Endothelial cell of umbilical vein (primary cell): ENCODE data around the gene CARD9. TPM values are rescaled to one million over a fixed set of nuclear protein-coding genes. Genes with fewer than 3 reads are reported as not detected.

Experiments
- BruUV-seq: library from RNA; stranded (reverse); fragments of 400-500 nt; replicated peaks from 2 replicates; lab custom pipeline; 2021; lab: Mats Ljungman, UMichigan
- CTCF ChIA-PET: fragments of 300-600, 350-600 bp; sonication (Branson Sonifier 250); formaldehyde crosslinking; loops from one replicate; lab custom pipeline; 2021; ENCODE audit warnings: antibody characterized with exemption, inconsistent platforms; lab: Charles Lee
- POLR2A ChIA-PET: fragments of 300-600, 350-600 bp; sonication (Branson Sonifier 250); formaldehyde crosslinking; loops from one replicate; lab custom pipeline; 2021; ENCODE audit warnings: antibody characterized with exemption, inconsistent platforms; lab: Charles Lee
- DNase-seq: peaks from one replicate; pipeline ENCODE4 v3.0.0-alpha.2; 2011; ENCODE audit warnings: low read depth, low spot score
- FAIRE-seq: peaks from 2 replicates; lab custom pipeline; 2011; peaks lifted over from hg19 to GRCh38; lab: Jason Lieb, UNC
- H2AFZ ChIP-seq: 2 replicates; pipeline ENCODE4 v1.6.0; 2012; ENCODE audit warnings: low read depth, low read length, control low read depth, inconsistent platforms
- H3K27ac ChIP-seq: 2 replicates; pipeline ENCODE4 v1.5.1; 2011; ENCODE audit warnings: low read depth, mild to moderate bottlenecking, control low read depth, low read length, moderate library complexity; ENCODE audit not compliant: insufficient read depth
- H3K27me3 ChIP-seq, 2 experiments: 2 replicates each; pipeline versions ENCODE4 v1.6.0 to v1.6.1; 2011; ENCODE audit warnings: low read length in 2 of 2, mixed read lengths in 1 of 2; ENCODE audit not compliant: control insufficient read depth in 2 of 2, insufficient read depth in 2 of 2
- H3K36me3 ChIP-seq, 2 experiments: 2 replicates in 1 of 2; 3 replicates in 1 of 2; pipeline ENCODE4 v1.5.1; 2011; ENCODE audit warnings: low read length in 2 of 2, mild to moderate bottlenecking in 1 of 2, moderate library complexity in 1 of 2; ENCODE audit not compliant: control insufficient read depth in 2 of 2, insufficient read depth in 2 of 2; ENCODE audit errors: extremely low read depth in 1 of 2
- H3K4me1 ChIP-seq: 3 replicates; pipeline ENCODE4 v1.5.1; 2011; ENCODE audit warnings: mild to moderate bottlenecking, low read length; ENCODE audit not compliant: control insufficient read depth, insufficient read depth; ENCODE audit errors: extremely low read depth
- H3K4me2 ChIP-seq: 2 replicates; pipeline ENCODE4 v1.6.1; 2011; ENCODE audit warnings: low read length, control low read depth, mixed read lengths; ENCODE audit not compliant: insufficient read depth
- H3K4me3 ChIP-seq, 3 experiments: fragments of 200-600 bp in 1 of 3; sonication (generic), shearing (Covaris generic) in 1 of 3; replicated peaks in 1 of 3; 2 replicates each; pipeline ENCODE4 v1.5.1; 2011 to 2016; ENCODE audit warnings: control low read depth in 3 of 3, low read length in 3 of 3, mild to moderate bottlenecking in 2 of 3, inconsistent platforms in 1 of 3, low read depth in 1 of 3, moderate library complexity in 1 of 3; ENCODE audit not compliant: insufficient read depth in 1 of 3
- H3K79me2 ChIP-seq: 2 replicates; pipeline ENCODE4 v1.6.0; 2012; ENCODE audit warnings: low read length, inconsistent platforms; ENCODE audit not compliant: control insufficient read depth, insufficient read depth
- H3K9ac ChIP-seq: replicated peaks from 2 replicates; pipeline ENCODE3; 2011; ENCODE audit warnings: low read length, control low read depth; ENCODE audit not compliant: insufficient read depth; ENCODE audit errors: extremely low read depth
- H3K9me1 ChIP-seq: replicated peaks from 3 replicates; pipeline ENCODE4 v1.6.0; 2011; ENCODE audit warnings: mild to moderate bottlenecking, low read length; ENCODE audit not compliant: control insufficient read depth, insufficient read depth; ENCODE audit errors: extremely low read depth
- H3K9me3 ChIP-seq: replicated peaks from 2 replicates; pipeline ENCODE4 v1.5.1; 2012; ENCODE audit warnings: low read length, inconsistent platforms; ENCODE audit not compliant: control insufficient read depth, insufficient read depth
- H4K20me1 ChIP-seq: replicated peaks from 2 replicates; pipeline ENCODE3; 2011; ENCODE audit warnings: mild to moderate bottlenecking, low read length; ENCODE audit not compliant: control insufficient read depth, insufficient read depth; ENCODE audit errors: extremely low read depth
- CTCF ChIP-seq, 2 donors: IDR thresholded peaks; 1 replicate in 1 of 2; 2 replicates in 1 of 2; pipeline ENCODE4 v1.5.1; 2011; ENCODE audit warnings: low read length in 2 of 2, mild to moderate bottlenecking in 2 of 2, moderate library complexity in 2 of 2, control low read depth in 1 of 2, inconsistent platforms in 1 of 2, low read depth in 1 of 2; ENCODE audit not compliant: insufficient read depth in 1 of 2; ENCODE audit errors: extremely low read depth in 1 of 2
- EZH2 ChIP-seq: IDR thresholded peaks from 2 replicates; pipeline ENCODE4 v1.6.1; 2012; ENCODE audit warnings: borderline replicate concordance, low read depth, mild to moderate bottlenecking, moderate library complexity, low read length, inconsistent platforms; ENCODE audit not compliant: severe bottlenecking
- FOS ChIP-seq: IDR thresholded peaks from 2 replicates; pipeline ENCODE4 v1.6.1; 2011; ENCODE audit warnings: mild to moderate bottlenecking, low read length, moderate library complexity, borderline replicate concordance; ENCODE audit not compliant: insufficient read depth
- GATA2 ChIP-seq: IDR thresholded peaks from 2 replicates; pipeline ENCODE4 v1.7.0; 2011; ENCODE audit warnings: low read depth, mild to moderate bottlenecking, moderate library complexity, mixed read lengths, low read length; ENCODE audit not compliant: insufficient read length, insufficient read depth
- JUN ChIP-seq: IDR thresholded peaks from 2 replicates; pipeline ENCODE4 v1.6.1; 2011; ENCODE audit warnings: borderline replicate concordance, low read depth; ENCODE audit not compliant: insufficient read length, insufficient read depth
- MAX ChIP-seq: IDR thresholded peaks from 2 replicates; pipeline ENCODE4 v1.6.1; 2011; ENCODE audit not compliant: insufficient read depth, insufficient read length
- MYC ChIP-seq: IDR thresholded peaks from one replicate; pipeline ENCODE4 v1.6.1; 2011; ENCODE audit warnings: mild to moderate bottlenecking, low read depth, low read length
- POLR2A ChIP-seq: IDR thresholded peaks from 2 replicates; pipeline ENCODE4 v1.6.1; 2012; ENCODE audit warnings: low read depth, mild to moderate bottlenecking, control low read depth, low read length
- POLR2AphosphoS5 ChIP-seq: IDR thresholded peaks from 2 replicates; pipeline ENCODE4 v1.6.1; 2012; ENCODE audit warnings: low read depth, mild to moderate bottlenecking, control low read depth, low read length, moderate library complexity; ENCODE audit not compliant: insufficient read depth
- dilution Hi-C: fragments of 300-500 bp; cut with MboI; formaldehyde crosslinking; loops from one replicate; pipeline ENCODE4 v1.15.0; 2019; ENCODE audit warnings: low sequenced_read_pairs; ENCODE audit not compliant: extremely low pct_ligation_motif_present
- intact Hi-C: fragments of 100-400 bp; cut with micrococcal nuclease; formaldehyde crosslinking; loops from one replicate; pipeline ENCODE4 v1.10.0; 2022
- polyA plus RNA-seq, 4 experiments: library from polyadenylated mRNA; depleted of rRNA in 3 of 4; stranded (reverse) in 3 of 4; unstranded in 1 of 4; fragments of >200 nt; gene quantifications; 2 replicates each; pipeline versions ENCODE4 v1.2.1 to v1.2.3, GENCODE V29; 2011 to 2012; ENCODE audit warnings: missing spikeins in 1 of 4
- total RNA-seq: library from RNA; stranded (reverse); gene quantifications from 2 replicates; pipeline ENCODE4 v1.2.3, GENCODE V29; 2021

The CARD9 gene
- total and polyA plus RNA-seq, 2 donors (not counting 3 experiments of a cell fraction or from before 2014, with no cell fraction given) = 0.22 to 0.71 TPM

- Histone ChIP-seq H3K4me3 (no peak overlapping the region), H3K36me3 (peaks cover 0 to 17% of the 10 kb centered on the region in 2 experiments), H3K4me1 (peaks cover 10% of the 10 kb centered on the region), H4K20me1 (no peaks in the 10 kb centered on the region), H3K9me3 (no peaks in the 10 kb centered on the region), H3K27me3 (no peaks in the 10 kb centered on the region), H3K4me2 (no peak overlapping the region), H3K9me1 (no peaks in the 10 kb centered on the region), H3K9ac (no peak overlapping the region), H3K27ac (no peak overlapping the region), H2AFZ (no peak overlapping the region), H3K79me2 (peaks cover 40% of the 10 kb centered on the region)
- no peak for DNase-seq
- intact Hi-C loops = no loop called here
- FAIRE-seq = no peak
- POLR2A ChIA-PET = interaction anchor here (0.6 kb wide), 1 partner anchor 621 kb away, joined by 4 read pairs; no protein-coding TSS in a partner anchor
- no TSS peak for BruUV-seq
- no peak for TF ChIP-seq MAX
- no peak for TF ChIP-seq EZH2
- no peak for TF ChIP-seq JUN
- no peak for TF ChIP-seq POLR2AphosphoS5
- TF ChIP-seq POLR2A = no peak
- TF ChIP-seq GATA2 = no peak
- CTCF ChIA-PET = no interaction called here
- dilution Hi-C loops = no loop called here
Observed at GRCh38 chr9:136331556-136332481, 41.6 kb downstream of the CARD9 start.

- BruUV-seq = no TSS peak
Observed at GRCh38 chr9:136331030-136331429, 42.4 kb downstream of the CARD9 start.

More at GRCh38 chr9:136331030-136331429, 42.4 kb downstream of the CARD9 start:
- Histone ChIP-seq H3K36me3 (peaks cover 0 to 10% of the 10 kb centered on the region in 2 experiments), H3K4me2 (no peak overlapping the region), H3K27ac (no peak overlapping the region), H3K9me1 (no peaks in the 10 kb centered on the region), H3K9me3 (no peaks in the 10 kb centered on the region), H3K4me1 (peaks cover 18% of the 10 kb centered on the region), H3K27me3 (no peaks in the 10 kb centered on the region), H3K4me3 (no peak overlapping the region), H3K79me2 (peaks cover 40% of the 10 kb centered on the region), H3K9ac (no peak overlapping the region), H2AFZ (no peak overlapping the region), H4K20me1 (no peaks in the 10 kb centered on the region)
- intact Hi-C loops = no loop called here
- TF ChIP-seq GATA2 (no peak), MAX (no peak), JUN (no peak), CTCF (IDR thresholded peaks at IDR 0.05; ENCODE audit: extremely low read depth in 1 of 2, insufficient read depth in 1 of 2, low read depth in 1 of 2, low read length in 2 of 2) (no peak), POLR2A (no peak), EZH2 (no peak), POLR2AphosphoS5 (no peak), MYC (no peak), FOS (no peak)
- no peak for DNase-seq
- ChIA-PET CTCF (no interaction called here), POLR2A (interaction anchor here (0.6 to 1.1 kb wide), 2 partner anchors 15 to 621 kb away, joined by 3 to 4 read pairs; no protein-coding TSS in a partner anchor)
- FAIRE-seq = no peak
- dilution Hi-C loops = no loop called here
